HCT116 (cell line): Measurements from ENCODE around the gene TNS3. TPM values are rescaled to one million over a fixed set of nuclear protein-coding genes. Genes with fewer than 3 reads are reported as not detected.

Source experiments
- ATAC-seq: fragments of 200-7000 bp; cut with Tn5 transposase; 2 replicates; pipeline ENCODE4 v1.9.1; 2020; ENCODE audit warnings: mild to moderate bottlenecking, moderate library complexity
- BruUV-seq: library from RNA; stranded (reverse); fragments of 400-500 nt; replicated peaks from 2 replicates; lab custom pipeline; 2021; lab: Mats Ljungman, UMichigan
- CTCF ChIA-PET: fragments of 300-600 bp; sonication (Branson Sonifier 250); formaldehyde crosslinking; loops from one replicate; lab custom pipeline; 2021; ENCODE audit warnings: antibody characterized with exemption; lab: Charles Lee
- POLR2A ChIA-PET: fragments of 300-600, 350-600 bp; sonication (Branson Sonifier 250); formaldehyde crosslinking; loops from one replicate; lab custom pipeline; 2021; ENCODE audit warnings: antibody characterized with exemption; lab: Charles Lee
- RAD21 ChIA-PET, 2 experiments: fragments of 300-600 bp; sonication (Branson Sonifier 250); formaldehyde crosslinking; loops; one replicate each; lab custom pipeline; 2023; ENCODE audit warnings: low total read pairs in 2 of 2; ENCODE audit not compliant: uncharacterized antibody in 2 of 2, unreplicated experiment in 2 of 2, low non-redundant PET in 1 of 2; lab: Charles Lee
- DNase-seq: peaks from one replicate; pipeline ENCODE4 v3.0.0-alpha.2; 2010; ENCODE audit warnings: low read depth, low spot score
- H2AFZ ChIP-seq: fragments of 200-600 bp; shearing (Covaris generic), sonication (generic); 2 replicates; pipeline ENCODE4 v1.6.1; 2017; ENCODE audit warnings: low read depth, mixed run types, mixed read lengths, antibody characterized with exemption, low read length; ENCODE audit not compliant: poor library complexity, severe bottlenecking
- H3K27ac ChIP-seq: 2 replicates; pipeline ENCODE4 v1.5.1; 2012; ENCODE audit warnings: low read depth, low read length
- H3K27me3 ChIP-seq: fragments of 200-600 bp; sonication (generic); 2 replicates; pipeline ENCODE4 v1.6.1; 2016; ENCODE audit warnings: mixed run types, low read length, mixed read lengths; ENCODE audit not compliant: insufficient read depth
- H3K36me3 ChIP-seq, 2 experiments: fragments of 200-500 bp in 1 of 2; fragments of 200-600 bp in 1 of 2; sonication (Bioruptor generic) in 1 of 2; sonication (generic) in 1 of 2; 2 replicates each; pipeline versions ENCODE4 v1.5.1 to v1.6.1; 2014 to 2016; ENCODE audit warnings: low read length in 2 of 2, inconsistent platforms in 1 of 2, mixed read lengths in 1 of 2, mixed run types in 1 of 2; ENCODE audit not compliant: insufficient read depth in 2 of 2, control insufficient read depth in 1 of 2
- H3K4me1 ChIP-seq, 2 experiments: fragments of 200-600 bp in 1 of 2; sonication (generic) in 1 of 2; 2 replicates each; pipeline versions ENCODE4 v1.5.1 to v1.6.1; 2012 to 2017; ENCODE audit warnings: low read length in 2 of 2, inconsistent platforms in 1 of 2, mild to moderate bottlenecking in 1 of 2, mixed read lengths in 1 of 2, mixed run types in 1 of 2, moderate library complexity in 1 of 2; ENCODE audit not compliant: insufficient read depth in 2 of 2, control insufficient read depth in 1 of 2
- H3K4me2 ChIP-seq: fragments of 200-600 bp; sonication (generic); 2 replicates; pipeline ENCODE4 v1.6.1; 2017; ENCODE audit warnings: mixed run types, low read length, mixed read lengths
- H3K4me3 ChIP-seq, 2 experiments: fragments of 200-600 bp in 1 of 2; sonication (generic) in 1 of 2; replicated peaks in 1 of 2; 2 replicates each; pipeline ENCODE4 v1.5.1; 2011 to 2016; ENCODE audit warnings: low read length in 2 of 2, control low read depth in 1 of 2, low read depth in 1 of 2, mild to moderate bottlenecking in 1 of 2, mixed read lengths in 1 of 2, mixed run types in 1 of 2
- H3K79me2 ChIP-seq: fragments of 200-600 bp; sonication (generic); 2 replicates; pipeline ENCODE4 v1.6.1; 2017; ENCODE audit warnings: mild to moderate bottlenecking, mixed run types, low read length, moderate library complexity, mixed read lengths; ENCODE audit not compliant: insufficient read depth
- H3K9ac ChIP-seq: fragments of 200-600 bp; sonication (generic); 2 replicates; pipeline ENCODE4 v1.6.1; 2016; ENCODE audit warnings: low read length, mixed read lengths
- H3K9me2 ChIP-seq: fragments of 200-600 bp; sonication (generic), shearing (Covaris generic); 2 replicates; pipeline ENCODE4 v1.6.1; 2017; ENCODE audit warnings: mixed run types, mild to moderate bottlenecking, moderate library complexity; ENCODE audit not compliant: insufficient read depth
- H3K9me3 ChIP-seq, 2 experiments: fragments of 200-500 bp in 1 of 2; fragments of 200-600 bp in 1 of 2; sonication (Bioruptor generic) in 1 of 2; sonication (generic) in 1 of 2; 2 replicates each; pipeline ENCODE4 v1.6.1; 2014 to 2017; ENCODE audit warnings: low read length in 2 of 2, mixed read lengths in 2 of 2, inconsistent platforms in 1 of 2, low read depth in 1 of 2, mild to moderate bottlenecking in 1 of 2, mixed run types in 1 of 2, moderate library complexity in 1 of 2; ENCODE audit not compliant: control insufficient read depth in 1 of 2, insufficient read depth in 1 of 2
- H4K20me1 ChIP-seq: fragments of 200-600 bp; sonication (generic), shearing (Covaris generic); 2 replicates; pipeline ENCODE4 v1.6.1; 2017; ENCODE audit warnings: mixed run types, mild to moderate bottlenecking, moderate library complexity; ENCODE audit not compliant: insufficient read depth
- CBX3 ChIP-seq: IDR thresholded peaks from 2 replicates; pipeline ENCODE4 v1.6.1; 2012; ENCODE audit warnings: low read depth
- CEBPB ChIP-seq: IDR thresholded peaks from 2 replicates; pipeline ENCODE4 v1.6.1; 2012; ENCODE audit warnings: low read depth
- ELF1 ChIP-seq: IDR thresholded peaks from 2 replicates; pipeline ENCODE4 v1.6.1; 2012; ENCODE audit warnings: low read depth, borderline replicate concordance
- FOSL1 ChIP-seq: IDR thresholded peaks from 2 replicates; pipeline ENCODE4 v1.6.1; 2012; ENCODE audit warnings: low read depth
- POLR2AphosphoS5 ChIP-seq: IDR thresholded peaks from 2 replicates; pipeline ENCODE4 v1.6.1; 2011; ENCODE audit warnings: mild to moderate bottlenecking, low read depth, low read length, moderate library complexity
- RAD21 ChIP-seq: IDR thresholded peaks from 2 replicates; pipeline ENCODE4 v1.6.1; 2012; ENCODE audit warnings: low read depth, mild to moderate bottlenecking
- SP1 ChIP-seq: IDR thresholded peaks from 2 replicates; pipeline ENCODE4 v1.6.1; 2012; ENCODE audit warnings: low read depth
- YY1 ChIP-seq: IDR thresholded peaks from 2 replicates; pipeline ENCODE4 v1.6.1; 2011; ENCODE audit warnings: low read length, low read depth, moderate library complexity, mild to moderate bottlenecking; ENCODE audit not compliant: insufficient replicate concordance; ENCODE audit errors: extremely low read depth
- ZFX ChIP-seq: fragments of 450-650 bp; IDR thresholded peaks from 2 replicates; pipeline ENCODE4 v1.6.1; 2017
- ZNF274 ChIP-seq: fragments of 200-500 bp; sonication (Bioruptor generic); IDR thresholded peaks from 2 replicates; pipeline ENCODE4 v1.6.1; 2014; ENCODE audit warnings: mild to moderate bottlenecking, low read depth, low read length, inconsistent platforms
- intact Hi-C: fragments of 100-400 bp; cut with micrococcal nuclease; formaldehyde crosslinking; loops from 2 replicates; pipeline ENCODE4 v1.10.0; 2022
- total RNA-seq: library from RNA; stranded (reverse); gene quantifications from one replicate; pipeline ENCODE4 v1.2.1, GENCODE V29; 2021; ENCODE audit not compliant: unreplicated experiment
- TF ChIP-seq, protein P1 (sequence below): IDR thresholded peaks from 2 replicates; pipeline ENCODE4 v1.6.1; 2012
- TF ChIP-seq, protein P2 (sequence below): IDR thresholded peaks from 2 replicates; pipeline ENCODE4 v1.6.1; 2011; ENCODE audit warnings: mild to moderate bottlenecking, low read length, moderate library complexity; ENCODE audit not compliant: insufficient replicate concordance; ENCODE audit errors: extremely low read depth
- TF ChIP-seq, protein P3 (sequence below): IDR thresholded peaks from 2 replicates; pipeline ENCODE4 v1.6.1; 2012; ENCODE audit warnings: low read depth

Gene TNS3
- total RNA-seq, 1 experiment from 2014 or later, result 9.1 TPM

- Histone ChIP-seq H3K27ac (peak overlapping the region; percentile 63; the same call in 1 of the 2 replicates), H3K4me3 (no peak overlapping the region), H3K4me2 (no peak overlapping the region), H4K20me1 (no peaks in the 10 kb centered on the region), H3K27me3 (no peaks in the 10 kb centered on the region), H3K4me1 (peaks cover 71 to 72% of the 10 kb centered on the region in 2 experiments), H3K9me3 (no peaks in the 10 kb centered on the region), H3K9ac (no peak overlapping the region), H3K36me3 (no peaks in the 10 kb centered on the region), H3K79me2 (no peaks in the 10 kb centered on the region), H2AFZ (no peak overlapping the region), H3K9me2 (no peaks in the 10 kb centered on the region)
- RAD21 ChIA-PET, result interaction anchor here in 1 of 2 experiments (1.6 kb wide), 1 partner anchor 27 kb away, joined by 3 read pairs; no protein-coding TSS in a partner anchor
- intact Hi-C loops, result no loop called here
- DNase-seq (no peak), ATAC-seq (no peak)
- POLR2A ChIA-PET, result no interaction called here
- TF ChIP-seq, protein P1, sequence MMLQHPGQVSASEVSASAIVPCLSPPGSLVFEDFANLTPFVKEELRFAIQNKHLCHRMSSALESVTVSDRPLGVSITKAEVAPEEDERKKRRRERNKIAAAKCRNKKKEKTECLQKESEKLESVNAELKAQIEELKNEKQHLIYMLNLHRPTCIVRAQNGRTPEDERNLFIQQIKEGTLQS, result no peak
- TF ChIP-seq, protein P2, sequence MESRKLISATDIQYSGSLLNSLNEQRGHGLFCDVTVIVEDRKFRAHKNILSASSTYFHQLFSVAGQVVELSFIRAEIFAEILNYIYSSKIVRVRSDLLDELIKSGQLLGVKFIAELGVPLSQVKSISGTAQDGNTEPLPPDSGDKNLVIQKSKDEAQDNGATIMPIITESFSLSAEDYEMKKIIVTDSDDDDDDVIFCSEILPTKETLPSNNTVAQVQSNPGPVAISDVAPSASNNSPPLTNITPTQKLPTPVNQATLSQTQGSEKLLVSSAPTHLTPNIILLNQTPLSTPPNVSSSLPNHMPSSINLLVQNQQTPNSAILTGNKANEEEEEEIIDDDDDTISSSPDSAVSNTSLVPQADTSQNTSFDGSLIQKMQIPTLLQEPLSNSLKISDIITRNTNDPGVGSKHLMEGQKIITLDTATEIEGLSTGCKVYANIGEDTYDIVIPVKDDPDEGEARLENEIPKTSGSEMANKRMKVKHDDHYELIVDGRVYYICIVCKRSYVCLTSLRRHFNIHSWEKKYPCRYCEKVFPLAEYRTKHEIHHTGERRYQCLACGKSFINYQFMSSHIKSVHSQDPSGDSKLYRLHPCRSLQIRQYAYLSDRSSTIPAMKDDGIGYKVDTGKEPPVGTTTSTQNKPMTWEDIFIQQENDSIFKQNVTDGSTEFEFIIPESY, result no peak
- TF ChIP-seq FOSL1 (no peak), YY1 (no peak), CBX3 (no peak), ZNF274 (no peak), ZFX (no peak), CEBPB (no peak), ELF1 (no peak), SP1 (no peak), RAD21 (no peak), POLR2AphosphoS5 (no peak)
- TF ChIP-seq, protein P3, sequence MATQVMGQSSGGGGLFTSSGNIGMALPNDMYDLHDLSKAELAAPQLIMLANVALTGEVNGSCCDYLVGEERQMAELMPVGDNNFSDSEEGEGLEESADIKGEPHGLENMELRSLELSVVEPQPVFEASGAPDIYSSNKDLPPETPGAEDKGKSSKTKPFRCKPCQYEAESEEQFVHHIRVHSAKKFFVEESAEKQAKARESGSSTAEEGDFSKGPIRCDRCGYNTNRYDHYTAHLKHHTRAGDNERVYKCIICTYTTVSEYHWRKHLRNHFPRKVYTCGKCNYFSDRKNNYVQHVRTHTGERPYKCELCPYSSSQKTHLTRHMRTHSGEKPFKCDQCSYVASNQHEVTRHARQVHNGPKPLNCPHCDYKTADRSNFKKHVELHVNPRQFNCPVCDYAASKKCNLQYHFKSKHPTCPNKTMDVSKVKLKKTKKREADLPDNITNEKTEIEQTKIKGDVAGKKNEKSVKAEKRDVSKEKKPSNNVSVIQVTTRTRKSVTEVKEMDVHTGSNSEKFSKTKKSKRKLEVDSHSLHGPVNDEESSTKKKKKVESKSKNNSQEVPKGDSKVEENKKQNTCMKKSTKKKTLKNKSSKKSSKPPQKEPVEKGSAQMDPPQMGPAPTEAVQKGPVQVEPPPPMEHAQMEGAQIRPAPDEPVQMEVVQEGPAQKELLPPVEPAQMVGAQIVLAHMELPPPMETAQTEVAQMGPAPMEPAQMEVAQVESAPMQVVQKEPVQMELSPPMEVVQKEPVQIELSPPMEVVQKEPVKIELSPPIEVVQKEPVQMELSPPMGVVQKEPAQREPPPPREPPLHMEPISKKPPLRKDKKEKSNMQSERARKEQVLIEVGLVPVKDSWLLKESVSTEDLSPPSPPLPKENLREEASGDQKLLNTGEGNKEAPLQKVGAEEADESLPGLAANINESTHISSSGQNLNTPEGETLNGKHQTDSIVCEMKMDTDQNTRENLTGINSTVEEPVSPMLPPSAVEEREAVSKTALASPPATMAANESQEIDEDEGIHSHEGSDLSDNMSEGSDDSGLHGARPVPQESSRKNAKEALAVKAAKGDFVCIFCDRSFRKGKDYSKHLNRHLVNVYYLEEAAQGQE, result no peak
- BruUV-seq, result no TSS peak
- CTCF ChIA-PET, result interaction anchor here (1.1 kb wide), 1 partner anchor 206 kb away, joined by 3 read pairs; no protein-coding TSS in a partner anchor
Measured at GRCh38 chr7:47471831-47472230, 110.1 kb downstream of the TNS3 start.
